K562 (cell line): ENCODE data around the gene DNAJC17. TPM values are rescaled to one million over a fixed set of nuclear protein-coding genes. Genes with fewer than 3 reads are reported as not detected.

Experiments used
- CHD7 ChIP-seq: fragments of 200-600 bp; sonication (generic); IDR thresholded peaks from one replicate; pipeline ENCODE4 v1.6.1; 2012; ENCODE audit warnings: mild to moderate bottlenecking, low read depth, low read length, inconsistent platforms
- HNRNPUL1 ChIP-seq: fragments of 200-400 bp; formaldehyde crosslinking; IDR thresholded peaks from 2 replicates; pipeline ENCODE4 v1.6.1; 2017; ENCODE audit warnings: low read length
- NR2C1 ChIP-seq, 2 experiments: fragments of 450-650 bp; IDR thresholded peaks; 2 replicates each; pipeline ENCODE4 v1.6.1; 2017; ENCODE audit warnings: mild to moderate bottlenecking in 2 of 2, antibody characterized with exemption in 1 of 2, inconsistent platforms in 1 of 2, missing compliant biosample characterization in 1 of 2, missing genetic modification characterization in 1 of 2
- SMAD4 ChIP-seq: fragments of 250-450 bp; sonication (Bioruptor Pico); conservative IDR thresholded peaks from 2 replicates; pipeline ENCODE4 v1.8.0; 2021; ENCODE audit warnings: inconsistent platforms, mild to moderate bottlenecking, moderate library complexity
- U2AF2 ChIP-seq: fragments of 200-400 bp; formaldehyde crosslinking; optimal IDR thresholded peaks from 2 replicates; pipeline ENCODE3; 2017; ENCODE audit warnings: low read depth, mild to moderate bottlenecking, low read length
- UBTF ChIP-seq, 2 experiments: IDR thresholded peaks; 2 replicates each; pipeline ENCODE4 v1.6.1; 2012; ENCODE audit warnings: improper control_type of control experiment in 2 of 2, low read depth in 2 of 2, low read length in 2 of 2, borderline replicate concordance in 1 of 2
- ZNF316 ChIP-seq: fragments of 450-650 bp; IDR thresholded peaks from 2 replicates; pipeline ENCODE4 v1.6.1; 2016
- ZNF766 ChIP-seq: fragments of 200-800 bp; sonication (Bioruptor generic); conservative IDR thresholded peaks from 2 replicates; pipeline ENCODE4 v1.6.1; 2016; ENCODE audit warnings: missing genetic modification characterization, missing compliant biosample characterization
- polyA plus RNA-seq, 8 experiments: library from polyadenylated mRNA; depleted of rRNA in 4 of 8; stranded (reverse) in 5 of 8; unstranded in 3 of 8; fragments of >200 nt; fragmentation: Nextera tagmentation in 2 of 8; fragmentation: Illumina TruSeq in 1 of 8; extraction: Ambion mirVana in 2 of 8; extraction: Trizol in 1 of 8; gene quantifications; 2 replicates each; pipeline versions ENCODE4 v1.2.1 to v1.2.3, GENCODE V29; 2011 to 2014; ENCODE audit warnings: inconsistent platforms in 1 of 8, missing spikeins in 1 of 8
- total RNA-seq, 7 experiments: library from RNA; depleted of rRNA in 6 of 7; stranded (reverse); fragments of >200 nt in 6 of 7; fragmentation: Illumina TruSeq in 2 of 7; extraction: Trizol in 2 of 7; gene quantifications; 2 replicates each; pipeline versions ENCODE4 v1.2.1 to v1.2.3, GENCODE V29; 2011 to 2021; ENCODE audit warnings: low replicate concordance in 1 of 7

Gene DNAJC17
- total and polyA plus RNA-seq, 9 of the 15 experiments (the other 6 are each of a cell fraction or from before 2014, with no cell fraction given), result 2.4 to 79.4 (median 44.2) TPM

- TF ChIP-seq ZNF766 (CRISPR knock-in tag), result no peak
- TF ChIP-seq HNRNPUL1, result no peak
- no peak for TF ChIP-seq CHD7
- TF ChIP-seq UBTF (IDR thresholded peaks at IDR 0.05; ENCODE audit: borderline replicate concordance in 1 of 2, low read depth in 2 of 2, low read length in 2 of 2), result no peak
- TF ChIP-seq SMAD4 (CRISPR knock-in tag), result peak; percentile 95
- TF ChIP-seq U2AF2, result no peak
- TF ChIP-seq ZNF316, result peak; percentile 83
- peak; percentile 57; the same call in 1 of the 2 replicates for TF ChIP-seq NR2C1 (IDR thresholded peaks at IDR 0.05)
- peak; percentile 88 for TF ChIP-seq NR2C1 (tag; IDR thresholded peaks at IDR 0.05)
Observed at GRCh38 chr15:40743921-40744814, 63.1 kb downstream of the DNAJC17 start (continued).
